CD4-positive, CD25-positive, alpha-beta regulatory T cell (primary cell): ENCODE measurements around the gene ZNF277. TPM values are rescaled to one million over a fixed set of nuclear protein-coding genes. Genes with fewer than 3 reads are reported as not detected.

ENCODE experiments used
- ATAC-seq, 2 donors: fragments of 150-1000 bp; cut with Tn5 transposase; one replicate each; pipeline ENCODE4 v1.10.0; 2021; ENCODE audit warnings: low read depth in 2 of 2, moderate number of reproducible peaks in 2 of 2, moderate library complexity in 1 of 2
- DNase-seq, 3 donors: peaks; one replicate each; pipeline versions ENCODE4 v3.0.0 to v3.0.0-alpha.2; 2012 to 2022; ENCODE audit warnings: mixed read lengths in 1 of 3
- H3K27ac ChIP-seq: one replicate; pipeline ENCODE4 v1.7.0; 2013; ENCODE audit warnings: mild to moderate bottlenecking, low read length; ENCODE audit not compliant: insufficient read depth, poor library complexity, severe bottlenecking
- H3K27me3 ChIP-seq: one replicate; pipeline ENCODE4 v1.7.0; 2013; ENCODE audit warnings: low read length; ENCODE audit not compliant: control insufficient read depth, insufficient read depth
- H3K36me3 ChIP-seq: one replicate; pipeline ENCODE4 v1.7.0; 2013; ENCODE audit warnings: mild to moderate bottlenecking, low read length, moderate library complexity; ENCODE audit not compliant: control insufficient read depth, insufficient read depth
- H3K4me1 ChIP-seq: 2 replicates; pipeline ENCODE4 v1.7.0; 2013; ENCODE audit warnings: mild to moderate bottlenecking, low read length; ENCODE audit not compliant: insufficient read depth, control insufficient read depth, poor library complexity, severe bottlenecking
- H3K4me3 ChIP-seq: one replicate; pipeline ENCODE4 v1.7.0; 2013; ENCODE audit warnings: low read depth, mild to moderate bottlenecking, low read length, moderate library complexity
- H3K9me3 ChIP-seq, 2 experiments: 1 replicate in 1 of 2; 2 replicates in 1 of 2; pipeline ENCODE4 v1.7.0; 2013; ENCODE audit warnings: low read length in 2 of 2, mild to moderate bottlenecking in 1 of 2, moderate library complexity in 1 of 2; ENCODE audit not compliant: control insufficient read depth in 2 of 2
- H3K27ac Mint-ChIP-seq, 3 donors: one replicate each; pipeline ENCODE4 v1.8.0; 2020 to 2022; ENCODE audit warnings: mild to moderate bottlenecking in 3 of 3, mixed read lengths in 3 of 3, moderate library complexity in 2 of 3
- H3K27me3 Mint-ChIP-seq: one replicate; pipeline ENCODE4 v1.8.0; 2022; ENCODE audit warnings: mild to moderate bottlenecking, mixed read lengths
- H3K36me3 Mint-ChIP-seq: one replicate; pipeline ENCODE4 v1.8.0; 2020; ENCODE audit warnings: mixed read lengths
- H3K4me1 Mint-ChIP-seq, 4 donors: one replicate each; pipeline ENCODE4 v1.8.0; 2020 to 2022; ENCODE audit warnings: mixed read lengths in 4 of 4, mild to moderate bottlenecking in 1 of 4
- H3K4me3 Mint-ChIP-seq, 4 donors: one replicate each; pipeline ENCODE4 v1.8.0; 2020 to 2022; ENCODE audit warnings: mild to moderate bottlenecking in 4 of 4, mixed read lengths in 4 of 4, moderate library complexity in 3 of 4
- H3K9me3 Mint-ChIP-seq, 7 donors: one replicate each; pipeline ENCODE4 v1.8.0; 2020 to 2022; ENCODE audit warnings: mixed read lengths in 7 of 7, mild to moderate bottlenecking in 3 of 7, moderate library complexity in 2 of 7
- polyA plus RNA-seq, 4 donors: library from polyadenylated mRNA; unstranded; fragments of 300-500 nt; fragmentation: Illumina TruSeq; gene quantifications; one replicate each; pipeline ENCODE4 v1.2.3, GENCODE V29; 2021
- total RNA-seq: library from RNA; stranded (reverse); gene quantifications from one replicate; pipeline ENCODE4 v1.2.3, GENCODE V29; 2022

ZNF277 gene
- total and polyA plus RNA-seq, 5 donors from 2014 or later: 24.7 to 29.0 (median 26.8) TPM

GRCh38 chr7:112162784-112163506 lies 43.5 kb upstream of the ZNF277 start:
- no peak overlapping the region for H3K27ac ChIP-seq
- no peak overlapping the region for H3K4me3 Mint-ChIP-seq
- no peak for ATAC-seq
- H3K27ac Mint-ChIP-seq: no peak overlapping the region
- H3K36me3 Mint-ChIP-seq: no peaks in the 10 kb centered on the region
- H3K9me3 Mint-ChIP-seq: peaks cover 0 to 3% (median 0%) of the 10 kb centered on the region in 7 donors
- DNase-seq: no peak
- no peaks in the 10 kb centered on the region for H3K4me1 Mint-ChIP-seq
- H3K9me3 ChIP-seq: no peaks in the 10 kb centered on the region
- no peaks in the 10 kb centered on the region for H3K4me1 ChIP-seq
- no peak overlapping the region for H3K4me3 ChIP-seq
- H3K36me3 ChIP-seq: no peaks in the 10 kb centered on the region
- H3K27me3 ChIP-seq: peaks cover 3% of the 10 kb centered on the region
- no peaks in the 10 kb centered on the region for H3K27me3 Mint-ChIP-seq

- no peak overlapping the region for H3K4me3 ChIP-seq
- Mint-ChIP-seq H3K36me3 (no peaks in the 10 kb centered on the region), H3K4me1 (no peaks in the 10 kb centered on the region), H3K4me3 (no peak overlapping the region), H3K9me3 (no peaks in the 10 kb centered on the region), H3K27me3 (peaks cover 11% of the 10 kb centered on the region), H3K27ac (no peak overlapping the region)
- no peaks in the 10 kb centered on the region for H3K9me3 ChIP-seq
- no peaks in the 10 kb centered on the region for H3K4me1 ChIP-seq
- no peaks in the 10 kb centered on the region for H3K27me3 ChIP-seq
- no peaks in the 10 kb centered on the region for H3K36me3 ChIP-seq
- DNase-seq: no peak
- no peak overlapping the region for H3K27ac ChIP-seq
- ATAC-seq: no peak
Measured at GRCh38 chr7:112167147-112167546, 39.3 kb upstream of the ZNF277 start.

- ATAC-seq (no peak), DNase-seq (no peak)
- Histone ChIP-seq H3K27ac (no peak overlapping the region), H3K4me1 (no peaks in the 10 kb centered on the region), H3K4me3 (no peak overlapping the region), H3K27me3 (no peaks in the 10 kb centered on the region), H3K36me3 (no peaks in the 10 kb centered on the region), H3K9me3 (no peaks in the 10 kb centered on the region)
- H3K4me1 Mint-ChIP-seq: no peaks in the 10 kb centered on the region
- H3K4me3 Mint-ChIP-seq: no peak overlapping the region
- H3K36me3 Mint-ChIP-seq: no peaks in the 10 kb centered on the region
- H3K9me3 Mint-ChIP-seq: no peaks in the 10 kb centered on the region
- H3K27ac Mint-ChIP-seq: no peak overlapping the region
- peaks cover 16% of the 10 kb centered on the region for H3K27me3 Mint-ChIP-seq
Measured at GRCh38 chr7:112168915-112169314, 37.6 kb upstream of the ZNF277 start.

GRCh38 chr7:112171673-112172072 lies 34.8 kb upstream of the ZNF277 start:
- Histone ChIP-seq H3K27me3 (peaks cover 10% of the 10 kb centered on the region), H3K4me3 (no peak overlapping the region), H3K4me1 (no peaks in the 10 kb centered on the region), H3K9me3 (peaks cover 0 to 1% of the 10 kb centered on the region in 2 experiments), H3K27ac (no peak overlapping the region), H3K36me3 (no peaks in the 10 kb centered on the region)
- H3K4me1 Mint-ChIP-seq: no peaks in the 10 kb centered on the region
- no peak overlapping the region for H3K4me3 Mint-ChIP-seq
- H3K27ac Mint-ChIP-seq: no peak overlapping the region
- DNase-seq (no peak), ATAC-seq (no peak)
- no peaks in the 10 kb centered on the region for H3K36me3 Mint-ChIP-seq
- peaks cover 0 to 4% (median 0%) of the 10 kb centered on the region in 7 donors for H3K9me3 Mint-ChIP-seq
- peaks cover 22% of the 10 kb centered on the region for H3K27me3 Mint-ChIP-seq

- no peaks in the 10 kb centered on the region for H3K36me3 Mint-ChIP-seq
- H3K4me1 Mint-ChIP-seq: no peaks in the 10 kb centered on the region
- DNase-seq (no peak), ATAC-seq (no peak)
- no peak overlapping the region for H3K27ac ChIP-seq
- H3K9me3 Mint-ChIP-seq: peaks cover 0 to 4% (median 0%) of the 10 kb centered on the region in 7 donors
- H3K4me3 ChIP-seq: no peak overlapping the region
- no peak overlapping the region for H3K27ac Mint-ChIP-seq
- H3K36me3 ChIP-seq: no peaks in the 10 kb centered on the region
- H3K9me3 ChIP-seq: peaks cover 0 to 2% of the 10 kb centered on the region in 2 experiments
- H3K27me3 Mint-ChIP-seq: peaks cover 24% of the 10 kb centered on the region
- no peak overlapping the region for H3K4me3 Mint-ChIP-seq
- H3K27me3 ChIP-seq: peaks cover 17% of the 10 kb centered on the region
- H3K4me1 ChIP-seq: no peaks in the 10 kb centered on the region
Measured at GRCh38 chr7:112172870-112173567, 33.5 kb upstream of the ZNF277 start.

- Mint-ChIP-seq H3K27me3 (peaks cover 21% of the 10 kb centered on the region), H3K4me1 (no peaks in the 10 kb centered on the region), H3K36me3 (no peaks in the 10 kb centered on the region), H3K9me3 (peaks cover 0 to 4% (median 0%) of the 10 kb centered on the region in 7 donors), H3K4me3 (no peak overlapping the region), H3K27ac (no peak overlapping the region)
- no peak overlapping the region for H3K27ac ChIP-seq
- no peaks in the 10 kb centered on the region for H3K4me1 ChIP-seq
- no peak overlapping the region for H3K4me3 ChIP-seq
- no peak for DNase-seq
- no peak for ATAC-seq
- no peaks in the 10 kb centered on the region for H3K36me3 ChIP-seq
- H3K27me3 ChIP-seq: peaks cover 17% of the 10 kb centered on the region
- peaks cover 0 to 2% of the 10 kb centered on the region in 2 experiments for H3K9me3 ChIP-seq
Measured at GRCh38 chr7:112173568-112173905, 33.0 kb upstream of the ZNF277 start.

GRCh38 chr7:112174192-112174591 lies 32.3 kb upstream of the ZNF277 start:
- H3K4me3 Mint-ChIP-seq: no peak overlapping the region
- peaks cover 17% of the 10 kb centered on the region for H3K27me3 ChIP-seq
- no peak for ATAC-seq
- H3K9me3 Mint-ChIP-seq: peaks cover 0 to 4% (median 0%) of the 10 kb centered on the region in 7 donors
- H3K27ac Mint-ChIP-seq: no peak overlapping the region
- no peaks in the 10 kb centered on the region for H3K36me3 ChIP-seq
- no peak overlapping the region for H3K4me3 ChIP-seq
- peaks cover 0 to 2% of the 10 kb centered on the region in 2 experiments for H3K9me3 ChIP-seq
- H3K36me3 Mint-ChIP-seq: no peaks in the 10 kb centered on the region
- H3K27me3 Mint-ChIP-seq: peaks cover 21% of the 10 kb centered on the region
- DNase-seq: no peak
- no peak overlapping the region for H3K27ac ChIP-seq
- H3K4me1 ChIP-seq: no peaks in the 10 kb centered on the region
- H3K4me1 Mint-ChIP-seq: no peaks in the 10 kb centered on the region

GRCh38 chr7:112176241-112176640 lies 30.3 kb upstream of the ZNF277 start:
- Histone ChIP-seq H3K27ac (no peak overlapping the region), H3K4me1 (no peaks in the 10 kb centered on the region), H3K27me3 (peaks cover 17% of the 10 kb centered on the region), H3K4me3 (no peak overlapping the region), H3K9me3 (peaks cover 0 to 2% of the 10 kb centered on the region in 2 experiments), H3K36me3 (no peaks in the 10 kb centered on the region)
- Mint-ChIP-seq H3K9me3 (peaks cover 0 to 4% (median 0%) of the 10 kb centered on the region in 7 donors), H3K4me3 (no peak overlapping the region), H3K4me1 (no peaks in the 10 kb centered on the region), H3K27ac (no peak overlapping the region), H3K27me3 (peaks cover 21% of the 10 kb centered on the region), H3K36me3 (no peaks in the 10 kb centered on the region)
- ATAC-seq: no peak
- DNase-seq: no peak
